Measurements from ENCODE around the gene DCAF16.

- TF ChIP-seq CTCF (IDR thresholded peaks at IDR 0.05) (no peak), EZH2 (IDR thresholded peaks at IDR 0.05; ENCODE audit: borderline replicate concordance, insufficient read depth, low read depth, low read length, poor library complexity, severe bottlenecking) (no peak)
Observed at GRCh38 chr4:17763931-17764330, 46.6 kb downstream of the DCAF16 start.
